HG02870 (cell line): ENCODE results near the gene PDE3B.

Experiments used
- ATAC-seq: cut with Tn5 transposase; IDR thresholded peaks from one replicate; pipeline ENCODE4 v1.9.1; 2021; ENCODE audit warnings: mild to moderate bottlenecking, moderate library complexity; ENCODE audit not compliant: unreplicated experiment

PDE3B gene

DNA sequence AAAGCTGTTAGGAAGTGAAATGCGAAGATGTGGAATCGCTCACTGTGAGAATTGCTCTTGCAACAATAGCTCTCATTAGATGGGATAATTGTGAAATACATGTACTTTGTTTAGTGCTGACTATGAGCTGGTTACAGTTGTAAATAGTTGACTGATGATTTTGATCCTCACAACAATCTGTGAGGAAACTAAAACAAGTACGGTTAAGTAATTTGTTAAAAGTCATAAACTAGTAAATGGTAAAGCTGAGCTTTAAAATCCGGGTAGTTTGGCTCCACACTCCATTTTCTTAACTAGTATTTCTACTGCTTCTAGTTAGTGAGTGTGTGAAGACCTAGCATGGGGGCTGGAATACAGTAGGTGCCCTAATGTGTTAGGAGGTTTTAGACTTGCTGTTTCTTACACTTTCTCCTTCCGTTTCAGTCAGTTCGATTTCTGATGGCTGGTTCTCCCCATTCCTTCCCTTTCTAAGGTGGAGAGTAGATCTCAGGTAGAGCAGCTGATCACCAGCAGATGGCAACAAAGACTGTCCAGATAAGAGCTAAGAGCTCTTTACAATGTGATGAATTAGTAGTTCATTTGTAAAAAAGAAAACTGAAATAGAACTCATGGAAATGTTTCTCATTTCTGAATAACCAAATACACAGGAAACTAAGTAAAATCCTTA lies 264.7 kb downstream of the PDE3B start:
- ATAC-seq, result peak; percentile 25

DNA sequence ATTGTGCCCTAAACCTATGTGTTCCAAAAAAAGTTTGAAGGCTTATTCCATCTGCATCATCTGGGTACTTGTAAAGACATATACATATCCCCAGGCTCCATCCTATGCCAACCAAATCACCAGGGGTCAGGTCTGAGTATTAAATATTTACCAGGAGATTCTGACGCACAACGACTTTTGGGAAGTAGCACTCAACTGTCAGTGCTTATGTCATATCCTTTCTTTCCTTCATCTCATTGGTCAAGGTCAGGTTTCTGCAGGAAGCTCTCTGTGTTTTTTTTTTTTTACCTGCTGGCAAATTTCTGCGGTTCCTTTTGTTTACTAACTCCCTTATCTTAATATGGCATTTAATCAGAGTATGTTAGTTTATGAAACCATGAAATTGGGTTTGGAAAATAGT lies 270.9 kb downstream of the PDE3B start:
- ATAC-seq, result no peak

DNA sequence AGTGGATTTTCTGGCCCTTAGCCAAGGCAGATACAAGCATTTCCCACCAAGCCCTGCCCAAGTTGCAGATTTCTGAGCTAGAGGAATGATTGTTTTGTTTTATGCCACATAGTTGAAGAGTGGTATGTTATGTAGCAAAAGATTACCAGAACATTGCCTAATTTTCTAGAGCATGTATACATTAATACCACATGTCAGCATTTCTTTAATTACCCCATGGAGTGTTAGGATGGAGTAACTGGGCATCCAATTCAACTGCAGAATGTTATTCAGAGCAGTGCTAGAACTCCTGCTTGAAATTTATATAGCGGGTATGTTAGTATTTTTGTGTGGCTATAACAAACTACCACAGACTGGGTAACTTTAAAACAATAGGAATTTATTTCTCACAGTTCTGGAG lies 272.8 kb downstream of the PDE3B start:
- ATAC-seq, result no peak
